ENCODE results near the gene PTPRE. TPM values are rescaled to one million over a fixed set of nuclear protein-coding genes. Genes with fewer than 3 reads are reported as not detected.

The PTPRE gene
- total RNA-seq, 2 experiments from 2014 or later = 19.9 to 22.3 TPM

GRCh38 chr10:128067691-128068397 lies 160.9 kb downstream of the PTPRE start:
- H3K27me3 Mint-ChIP-seq = no peaks in the 10 kb centered on the region
- peaks cover 70% of the 10 kb centered on the region for H3K36me3 Mint-ChIP-seq (ENCODE audit: low read depth)
- H3K4me3 Mint-ChIP-seq = no peak overlapping the region
- H3K27ac Mint-ChIP-seq = no peak overlapping the region
- ATAC-seq (no peak), DNase-seq (no peak)
- intact Hi-C loops (cut with micrococcal nuclease) = loop anchor here (2.0 to 10.0 kb wide), 2 partner anchors 53 to 161 kb away; partner anchors contain the start of gene PTPRE
- H3K4me1 Mint-ChIP-seq (ENCODE audit: low read depth) = peaks cover 46% of the 10 kb centered on the region
- TF ChIP-seq, protein P1, sequence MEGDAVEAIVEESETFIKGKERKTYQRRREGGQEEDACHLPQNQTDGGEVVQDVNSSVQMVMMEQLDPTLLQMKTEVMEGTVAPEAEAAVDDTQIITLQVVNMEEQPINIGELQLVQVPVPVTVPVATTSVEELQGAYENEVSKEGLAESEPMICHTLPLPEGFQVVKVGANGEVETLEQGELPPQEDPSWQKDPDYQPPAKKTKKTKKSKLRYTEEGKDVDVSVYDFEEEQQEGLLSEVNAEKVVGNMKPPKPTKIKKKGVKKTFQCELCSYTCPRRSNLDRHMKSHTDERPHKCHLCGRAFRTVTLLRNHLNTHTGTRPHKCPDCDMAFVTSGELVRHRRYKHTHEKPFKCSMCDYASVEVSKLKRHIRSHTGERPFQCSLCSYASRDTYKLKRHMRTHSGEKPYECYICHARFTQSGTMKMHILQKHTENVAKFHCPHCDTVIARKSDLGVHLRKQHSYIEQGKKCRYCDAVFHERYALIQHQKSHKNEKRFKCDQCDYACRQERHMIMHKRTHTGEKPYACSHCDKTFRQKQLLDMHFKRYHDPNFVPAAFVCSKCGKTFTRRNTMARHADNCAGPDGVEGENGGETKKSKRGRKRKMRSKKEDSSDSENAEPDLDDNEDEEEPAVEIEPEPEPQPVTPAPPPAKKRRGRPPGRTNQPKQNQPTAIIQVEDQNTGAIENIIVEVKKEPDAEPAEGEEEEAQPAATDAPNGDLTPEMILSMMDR (IDR thresholded peaks at IDR 0.05) = no peak
- no peaks in the 10 kb centered on the region for H3K9me3 Mint-ChIP-seq
- POLR2A ChIA-PET = interaction anchor here (1.1 kb wide), 1 partner anchor 21 kb away, joined by 3 read pairs; no protein-coding TSS in a partner anchor
- CTCF ChIA-PET = interaction anchor here (1.4 to 8.4 kb wide), 6 partner anchors 20 to 94 kb away, joined by 4 to 179 read pairs (median 18); no protein-coding TSS in a partner anchor

GRCh38 chr10:128068398-128069285 lies 161.7 kb downstream of the PTPRE start:
- H3K9me3 Mint-ChIP-seq = no peaks in the 10 kb centered on the region
- H3K4me3 Mint-ChIP-seq = no peak overlapping the region
- peaks cover 38% of the 10 kb centered on the region for H3K4me1 Mint-ChIP-seq (ENCODE audit: low read depth)
- H3K27me3 Mint-ChIP-seq = no peaks in the 10 kb centered on the region
- ATAC-seq = no peak
- TF ChIP-seq, protein P1 (IDR thresholded peaks at IDR 0.05) = no peak
- no peak for DNase-seq
- CTCF ChIA-PET = interaction anchor here (0.6 to 8.4 kb wide), 37 partner anchors 9 to 214 kb away, joined by 3 to 179 read pairs (median 4); no protein-coding TSS in a partner anchor
- POLR2A ChIA-PET = interaction anchor here (0.6 to 2.0 kb wide), 6 partner anchors 10 to 68 kb away, joined by 3 to 6 read pairs (median 4); no protein-coding TSS in a partner anchor
- intact Hi-C loops (cut with micrococcal nuclease) = loop anchor here (1.0 to 10.0 kb wide), 3 partner anchors 33 to 162 kb away; partner anchors contain the start of gene PTPRE
- no peak overlapping the region for H3K27ac Mint-ChIP-seq
- peaks cover 75% of the 10 kb centered on the region for H3K36me3 Mint-ChIP-seq (ENCODE audit: low read depth)

DNA sequence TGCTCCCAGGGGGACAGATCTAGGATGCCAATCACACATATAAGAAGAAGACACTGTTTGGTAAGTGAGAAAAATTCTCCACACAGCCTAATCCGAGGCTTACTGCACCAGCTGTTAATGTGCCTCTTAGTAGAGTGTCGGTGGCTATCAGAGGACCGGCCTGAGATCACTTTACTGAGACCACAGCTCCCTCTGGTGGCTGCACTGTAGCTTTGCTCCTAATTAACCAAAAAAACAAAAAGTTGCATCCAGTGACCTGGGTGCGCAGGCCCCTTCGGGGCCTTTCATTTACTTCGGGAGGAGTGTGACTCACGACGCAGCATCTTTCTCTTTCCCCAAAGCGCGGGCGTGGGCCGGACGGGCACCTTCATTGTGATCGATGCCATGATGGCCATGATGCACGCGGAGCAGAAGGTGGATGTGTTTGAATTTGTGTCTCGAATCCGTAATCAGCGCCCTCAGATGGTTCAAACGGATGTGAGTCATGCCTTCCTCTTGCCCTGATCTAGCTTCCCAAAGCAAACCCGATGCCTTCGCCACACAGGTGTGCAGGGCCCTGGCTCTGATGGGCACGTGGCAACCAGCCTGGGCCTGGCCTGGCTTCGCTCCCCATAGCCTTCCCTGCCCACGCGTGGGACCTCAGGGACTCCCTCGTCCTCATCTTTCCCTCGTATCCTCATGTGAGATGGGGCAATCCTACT lies 162.6 kb downstream of the PTPRE start:
- no peaks in the 10 kb centered on the region for H3K9me3 Mint-ChIP-seq
- TF ChIP-seq, protein P1 (IDR thresholded peaks at IDR 0.05) = peak; percentile 87
- intact Hi-C loops (cut with micrococcal nuclease) = loop anchor here (1.0 to 10.0 kb wide), 3 partner anchors 34 to 163 kb away; partner anchors contain the start of gene PTPRE
- peak; percentile 27 for ATAC-seq
- DNase-seq = peak; percentile 81
- ChIA-PET POLR2A (interaction anchor here (0.6 to 2.0 kb wide), 5 partner anchors 11 to 68 kb away, joined by 3 to 6 read pairs (median 4); no protein-coding TSS in a partner anchor), CTCF (interaction anchor here (0.6 to 8.4 kb wide), 40 partner anchors 9 to 215 kb away, joined by 3 to 179 read pairs (median 4); partner anchors contain the start of gene PTPRE)
- H3K4me1 Mint-ChIP-seq (ENCODE audit: low read depth) = peaks cover 29% of the 10 kb centered on the region
- no peaks in the 10 kb centered on the region for H3K27me3 Mint-ChIP-seq
- H3K36me3 Mint-ChIP-seq (ENCODE audit: low read depth) = peaks cover 75% of the 10 kb centered on the region
- no peak overlapping the region for H3K27ac Mint-ChIP-seq
- no peak overlapping the region for H3K4me3 Mint-ChIP-seq

GRCh38 chr10:128070161-128070560 lies 163.3 kb downstream of the PTPRE start:
- DNase-seq (no peak), ATAC-seq (no peak)
- intact Hi-C loops (cut with micrococcal nuclease) = no loop called here
- CTCF ChIA-PET = interaction anchor here (1.0 to 8.4 kb wide), 12 partner anchors 8 to 172 kb away, joined by 4 to 179 read pairs (median 10); no protein-coding TSS in a partner anchor
- TF ChIP-seq, protein P1 (IDR thresholded peaks at IDR 0.05) = no peak
- no peak overlapping the region for H3K4me3 Mint-ChIP-seq
- POLR2A ChIA-PET = interaction anchor here (2.0 kb wide), 1 partner anchor 22 kb away, joined by 6 read pairs; no protein-coding TSS in a partner anchor
- H3K27me3 Mint-ChIP-seq = no peaks in the 10 kb centered on the region
- no peaks in the 10 kb centered on the region for H3K9me3 Mint-ChIP-seq
- H3K4me1 Mint-ChIP-seq (ENCODE audit: low read depth) = peaks cover 23% of the 10 kb centered on the region
- no peak overlapping the region for H3K27ac Mint-ChIP-seq
- peaks cover 73% of the 10 kb centered on the region for H3K36me3 Mint-ChIP-seq (ENCODE audit: low read depth)

Data from activated CD8-positive, alpha-beta T cell treated with anti-CD3 and anti-CD28 coated beads for 36 hours (primary cell).